H1 (cell line): Measurements from ENCODE around the gene GLB1L3. TPM values are rescaled to one million over a fixed set of nuclear protein-coding genes. Genes with fewer than 3 reads are reported as not detected.

Experiments used
- CBX5 ChIP-seq: fragments of 300-800, 300-1000 bp; sonication (generic); IDR thresholded peaks from 2 replicates; pipeline ENCODE4 v1.7.1; 2016; ENCODE audit warnings: antibody characterized with exemption, low read length, low read depth
- CEBPB ChIP-seq: IDR thresholded peaks from 2 replicates; pipeline ENCODE4 v1.6.1; 2012; ENCODE audit warnings: low read depth, low read length
- polyA plus RNA-seq, 7 experiments: library from polyadenylated mRNA; depleted of rRNA in 3 of 7; stranded (reverse) in 5 of 7; unstranded in 2 of 7; fragments of >200 nt in 5 of 7; fragments of 200-250 nt in 2 of 7; gene quantifications; 1 replicate in 5 of 7; 2 replicates in 1 of 7; 4 replicates in 1 of 7; pipeline versions ENCODE4 v1.2.1 to v1.2.3, GENCODE V29; 2011 to 2013; ENCODE audit warnings: missing spikeins in 2 of 7, mixed read lengths in 2 of 7
- total RNA-seq: library from RNA; stranded (reverse); fragmentation: NEBNext Ultra II Directional; extraction: Animal tissue kit (Norgen Biotek cat#: 25700); gene quantifications from 2 replicates; pipeline ENCODE4 v1.2.1, GENCODE V29; 2021
- TF ChIP-seq, protein P1 (sequence below): fragments of 300-600 bp; sonication (generic); IDR thresholded peaks from 2 replicates; pipeline ENCODE4 v1.7.1; 2012; ENCODE audit warnings: low read length, moderate library complexity, mild to moderate bottlenecking, inconsistent platforms; ENCODE audit not compliant: insufficient replicate concordance
- TF ChIP-seq, protein P2 (sequence below): IDR thresholded peaks from 2 replicates; pipeline ENCODE4 v1.6.1; 2012; ENCODE audit warnings: inconsistent platforms

The GLB1L3 gene
- total and polyA plus RNA-seq, 2 of the 8 experiments (the other 6 are each of a cell fraction or from before 2014, with no cell fraction given) = 14.9 to 33.2 TPM

DNA sequence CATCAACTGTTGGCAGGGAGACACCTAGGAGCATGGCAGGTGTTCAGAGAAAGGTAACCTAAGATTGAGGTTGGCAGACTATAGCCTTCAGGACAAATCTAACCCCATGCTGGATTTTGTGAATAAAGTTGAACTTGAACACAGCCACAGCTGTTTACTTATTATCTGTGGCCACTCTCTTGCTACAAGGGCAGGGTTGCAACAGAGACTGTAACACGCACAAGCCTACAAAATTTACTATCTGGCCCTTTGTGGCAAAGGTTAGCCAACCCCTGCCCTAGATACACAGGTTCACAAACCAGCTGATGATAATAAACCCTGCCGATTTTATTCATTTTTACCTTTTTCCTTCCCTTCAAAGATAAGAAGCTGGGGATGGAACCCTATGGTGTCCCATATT lies 25.5 kb upstream of the GLB1L3 start (continued):
- TF ChIP-seq, protein P1, sequence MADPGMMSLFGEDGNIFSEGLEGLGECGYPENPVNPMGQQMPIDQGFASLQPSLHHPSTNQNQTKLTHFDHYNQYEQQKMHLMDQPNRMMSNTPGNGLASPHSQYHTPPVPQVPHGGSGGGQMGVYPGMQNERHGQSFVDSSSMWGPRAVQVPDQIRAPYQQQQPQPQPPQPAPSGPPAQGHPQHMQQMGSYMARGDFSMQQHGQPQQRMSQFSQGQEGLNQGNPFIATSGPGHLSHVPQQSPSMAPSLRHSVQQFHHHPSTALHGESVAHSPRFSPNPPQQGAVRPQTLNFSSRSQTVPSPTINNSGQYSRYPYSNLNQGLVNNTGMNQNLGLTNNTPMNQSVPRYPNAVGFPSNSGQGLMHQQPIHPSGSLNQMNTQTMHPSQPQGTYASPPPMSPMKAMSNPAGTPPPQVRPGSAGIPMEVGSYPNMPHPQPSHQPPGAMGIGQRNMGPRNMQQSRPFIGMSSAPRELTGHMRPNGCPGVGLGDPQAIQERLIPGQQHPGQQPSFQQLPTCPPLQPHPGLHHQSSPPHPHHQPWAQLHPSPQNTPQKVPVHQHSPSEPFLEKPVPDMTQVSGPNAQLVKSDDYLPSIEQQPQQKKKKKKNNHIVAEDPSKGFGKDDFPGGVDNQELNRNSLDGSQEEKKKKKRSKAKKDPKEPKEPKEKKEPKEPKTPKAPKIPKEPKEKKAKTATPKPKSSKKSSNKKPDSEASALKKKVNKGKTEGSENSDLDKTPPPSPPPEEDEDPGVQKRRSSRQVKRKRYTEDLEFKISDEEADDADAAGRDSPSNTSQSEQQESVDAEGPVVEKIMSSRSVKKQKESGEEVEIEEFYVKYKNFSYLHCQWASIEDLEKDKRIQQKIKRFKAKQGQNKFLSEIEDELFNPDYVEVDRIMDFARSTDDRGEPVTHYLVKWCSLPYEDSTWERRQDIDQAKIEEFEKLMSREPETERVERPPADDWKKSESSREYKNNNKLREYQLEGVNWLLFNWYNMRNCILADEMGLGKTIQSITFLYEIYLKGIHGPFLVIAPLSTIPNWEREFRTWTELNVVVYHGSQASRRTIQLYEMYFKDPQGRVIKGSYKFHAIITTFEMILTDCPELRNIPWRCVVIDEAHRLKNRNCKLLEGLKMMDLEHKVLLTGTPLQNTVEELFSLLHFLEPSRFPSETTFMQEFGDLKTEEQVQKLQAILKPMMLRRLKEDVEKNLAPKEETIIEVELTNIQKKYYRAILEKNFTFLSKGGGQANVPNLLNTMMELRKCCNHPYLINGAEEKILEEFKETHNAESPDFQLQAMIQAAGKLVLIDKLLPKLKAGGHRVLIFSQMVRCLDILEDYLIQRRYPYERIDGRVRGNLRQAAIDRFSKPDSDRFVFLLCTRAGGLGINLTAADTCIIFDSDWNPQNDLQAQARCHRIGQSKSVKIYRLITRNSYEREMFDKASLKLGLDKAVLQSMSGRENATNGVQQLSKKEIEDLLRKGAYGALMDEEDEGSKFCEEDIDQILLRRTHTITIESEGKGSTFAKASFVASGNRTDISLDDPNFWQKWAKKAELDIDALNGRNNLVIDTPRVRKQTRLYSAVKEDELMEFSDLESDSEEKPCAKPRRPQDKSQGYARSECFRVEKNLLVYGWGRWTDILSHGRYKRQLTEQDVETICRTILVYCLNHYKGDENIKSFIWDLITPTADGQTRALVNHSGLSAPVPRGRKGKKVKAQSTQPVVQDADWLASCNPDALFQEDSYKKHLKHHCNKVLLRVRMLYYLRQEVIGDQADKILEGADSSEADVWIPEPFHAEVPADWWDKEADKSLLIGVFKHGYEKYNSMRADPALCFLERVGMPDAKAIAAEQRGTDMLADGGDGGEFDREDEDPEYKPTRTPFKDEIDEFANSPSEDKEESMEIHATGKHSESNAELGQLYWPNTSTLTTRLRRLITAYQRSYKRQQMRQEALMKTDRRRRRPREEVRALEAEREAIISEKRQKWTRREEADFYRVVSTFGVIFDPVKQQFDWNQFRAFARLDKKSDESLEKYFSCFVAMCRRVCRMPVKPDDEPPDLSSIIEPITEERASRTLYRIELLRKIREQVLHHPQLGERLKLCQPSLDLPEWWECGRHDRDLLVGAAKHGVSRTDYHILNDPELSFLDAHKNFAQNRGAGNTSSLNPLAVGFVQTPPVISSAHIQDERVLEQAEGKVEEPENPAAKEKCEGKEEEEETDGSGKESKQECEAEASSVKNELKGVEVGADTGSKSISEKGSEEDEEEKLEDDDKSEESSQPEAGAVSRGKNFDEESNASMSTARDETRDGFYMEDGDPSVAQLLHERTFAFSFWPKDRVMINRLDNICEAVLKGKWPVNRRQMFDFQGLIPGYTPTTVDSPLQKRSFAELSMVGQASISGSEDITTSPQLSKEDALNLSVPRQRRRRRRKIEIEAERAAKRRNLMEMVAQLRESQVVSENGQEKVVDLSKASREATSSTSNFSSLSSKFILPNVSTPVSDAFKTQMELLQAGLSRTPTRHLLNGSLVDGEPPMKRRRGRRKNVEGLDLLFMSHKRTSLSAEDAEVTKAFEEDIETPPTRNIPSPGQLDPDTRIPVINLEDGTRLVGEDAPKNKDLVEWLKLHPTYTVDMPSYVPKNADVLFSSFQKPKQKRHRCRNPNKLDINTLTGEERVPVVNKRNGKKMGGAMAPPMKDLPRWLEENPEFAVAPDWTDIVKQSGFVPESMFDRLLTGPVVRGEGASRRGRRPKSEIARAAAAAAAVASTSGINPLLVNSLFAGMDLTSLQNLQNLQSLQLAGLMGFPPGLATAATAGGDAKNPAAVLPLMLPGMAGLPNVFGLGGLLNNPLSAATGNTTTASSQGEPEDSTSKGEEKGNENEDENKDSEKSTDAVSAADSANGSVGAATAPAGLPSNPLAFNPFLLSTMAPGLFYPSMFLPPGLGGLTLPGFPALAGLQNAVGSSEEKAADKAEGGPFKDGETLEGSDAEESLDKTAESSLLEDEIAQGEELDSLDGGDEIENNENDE = no peak
- TF ChIP-seq CBX5 (no peak), CEBPB (no peak)
- TF ChIP-seq, protein P2, sequence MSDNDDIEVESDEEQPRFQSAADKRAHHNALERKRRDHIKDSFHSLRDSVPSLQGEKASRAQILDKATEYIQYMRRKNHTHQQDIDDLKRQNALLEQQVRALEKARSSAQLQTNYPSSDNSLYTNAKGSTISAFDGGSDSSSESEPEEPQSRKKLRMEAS = no peak
